Islet precursor cell (in vitro differentiated cells): ENCODE results near the gene NTF3.

Experiments
- DNase-seq: peaks from one replicate; pipeline ENCODE4 v3.0.0-alpha.2; 2018

The NTF3 gene

DNA sequence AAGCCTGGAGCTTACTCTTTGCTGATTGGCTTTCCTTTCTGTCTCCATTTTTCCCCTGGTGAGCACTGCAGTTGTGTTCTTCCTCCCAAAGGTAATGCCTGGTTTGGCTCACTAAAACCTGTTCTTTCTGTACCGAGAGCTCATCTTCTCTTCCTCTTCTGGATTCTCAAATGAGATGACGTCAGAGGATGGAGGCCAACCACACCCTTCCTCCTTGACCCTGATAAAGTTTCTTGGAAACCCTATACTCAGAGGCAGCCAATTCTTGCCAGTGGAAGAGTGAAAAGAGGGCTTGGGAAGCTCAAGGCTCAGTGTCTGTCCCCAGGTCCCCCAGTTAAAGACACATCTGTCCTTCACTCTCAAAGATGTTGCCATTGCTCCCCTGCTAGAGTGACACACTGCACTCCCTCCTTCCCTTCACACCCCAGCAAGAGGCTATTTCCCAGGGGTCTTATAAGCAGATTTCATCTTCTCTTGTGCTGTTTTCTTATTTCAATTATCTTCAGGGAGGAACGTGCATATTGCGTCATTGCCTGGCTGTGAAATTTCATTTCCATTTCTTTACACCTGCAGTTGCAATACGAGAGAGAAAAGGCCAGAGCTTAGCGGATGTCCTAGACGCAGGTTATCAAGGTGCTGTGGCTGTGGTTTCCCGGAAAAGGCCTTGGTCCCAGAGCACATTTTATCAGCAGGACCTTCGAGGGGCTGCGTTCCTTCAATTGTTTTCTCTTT lies 27.3 kb downstream of the NTF3 start:
- DNase-seq: no peak

- no peak for DNase-seq
Measured at GRCh38 chr12:5460817-5461216, 28.9 kb downstream of the NTF3 start.

DNA sequence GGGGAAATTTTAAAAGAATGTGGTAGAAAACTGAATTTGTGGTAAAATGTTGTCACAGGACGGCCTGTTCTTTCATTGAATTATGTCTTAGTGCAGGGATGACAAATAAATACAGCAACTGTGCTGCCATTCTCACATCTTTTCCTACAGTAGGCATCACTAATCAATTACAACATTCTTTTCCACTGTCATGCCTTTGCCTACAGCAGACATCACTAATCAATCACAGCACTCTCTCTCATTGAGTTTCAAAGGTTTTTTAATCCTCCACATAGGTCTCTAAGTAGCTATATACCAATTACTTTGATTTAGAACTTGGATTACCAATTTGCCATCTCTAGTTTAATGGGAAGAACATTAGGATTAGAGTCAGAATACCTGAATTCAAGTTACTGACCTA lies 30.1 kb downstream of the NTF3 start:
- no peak for DNase-seq

- no peak for DNase-seq
Measured at GRCh38 chr12:5464096-5464495, 32.2 kb downstream of the NTF3 start.

GRCh38 chr12:5465384-5465783 lies 33.5 kb downstream of the NTF3 start:
- DNase-seq: no peak

- DNase-seq: no peak
Measured at GRCh38 chr12:5466521-5466960, 34.6 kb downstream of the NTF3 start.

DNA sequence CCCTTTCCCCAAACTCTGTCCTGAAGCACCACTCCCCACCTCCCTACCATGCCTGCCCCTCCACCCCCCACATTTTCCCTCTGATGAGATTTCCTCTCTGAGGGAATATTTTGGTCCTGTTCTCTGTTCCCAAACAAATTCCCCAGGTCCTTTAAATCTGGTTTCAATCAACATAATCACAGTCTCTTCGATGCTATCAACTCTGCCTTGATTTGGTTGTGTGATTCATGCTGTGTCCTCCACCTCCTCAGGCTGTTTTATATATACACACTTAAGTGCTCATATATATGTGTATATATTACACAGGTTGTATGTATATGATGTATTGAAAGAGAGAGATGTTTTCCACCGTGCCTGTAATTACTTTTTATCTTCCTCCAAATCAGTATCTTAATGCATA lies 36.0 kb downstream of the NTF3 start:
- DNase-seq: no peak

DNA sequence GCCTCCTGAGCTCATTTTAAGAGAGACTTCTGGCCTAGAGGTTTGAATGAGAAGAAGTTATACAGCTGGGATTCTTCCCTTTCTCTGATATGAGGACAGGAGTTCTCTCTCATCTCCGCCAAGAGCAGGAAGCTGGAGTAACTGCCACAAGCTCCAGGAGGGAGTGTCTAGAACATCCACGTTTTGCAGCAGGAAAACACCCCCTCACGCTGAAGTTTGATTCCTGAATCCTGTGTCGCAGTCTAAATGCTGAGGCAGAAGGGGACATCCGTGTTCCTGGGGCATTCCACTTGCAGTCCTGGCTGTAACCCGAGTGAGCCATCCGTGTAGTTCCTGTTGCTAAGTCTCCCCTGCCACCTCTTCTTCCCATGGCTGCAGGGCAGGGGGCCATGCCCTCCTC lies 38.3 kb downstream of the NTF3 start:
- DNase-seq: no peak

DNA sequence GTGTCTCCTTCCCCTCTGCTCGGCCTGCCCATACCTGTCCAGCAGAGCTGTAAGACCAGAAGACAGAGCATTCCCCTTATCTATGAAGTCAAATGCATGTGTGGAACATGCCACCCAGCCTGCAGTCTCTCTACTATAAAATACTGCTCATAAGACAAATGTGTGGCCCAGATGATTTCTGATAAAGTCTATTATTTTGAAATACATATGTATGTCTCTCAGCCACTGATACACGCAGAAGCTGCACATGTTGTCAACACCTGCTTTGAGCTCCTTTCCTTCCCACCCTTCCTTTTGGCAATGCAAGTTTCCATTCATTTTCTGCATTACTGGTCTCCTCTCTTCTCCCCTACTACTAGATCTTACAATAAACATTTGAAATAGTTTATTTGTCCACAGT lies 38.8 kb downstream of the NTF3 start:
- no peak for DNase-seq

- DNase-seq: peak; percentile 49
Measured at GRCh38 chr12:5473076-5473782, 41.3 kb downstream of the NTF3 start.

DNA sequence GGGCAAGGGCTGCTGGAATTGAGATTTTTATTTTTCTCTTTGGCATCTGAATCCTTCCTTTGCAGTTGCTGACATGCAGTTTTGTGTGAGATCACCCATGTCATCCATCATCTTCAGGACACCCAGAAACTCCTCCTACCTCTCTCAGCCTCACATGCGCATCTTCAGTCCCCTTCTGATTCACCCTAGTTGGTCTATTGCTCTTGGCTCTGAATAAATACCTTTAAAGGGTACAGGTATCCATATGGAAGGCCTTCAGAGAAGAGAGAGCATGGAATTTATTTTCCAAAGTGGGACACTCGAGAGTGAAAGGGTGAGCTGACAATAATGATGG lies 41.8 kb downstream of the NTF3 start:
- DNase-seq: no peak

DNA sequence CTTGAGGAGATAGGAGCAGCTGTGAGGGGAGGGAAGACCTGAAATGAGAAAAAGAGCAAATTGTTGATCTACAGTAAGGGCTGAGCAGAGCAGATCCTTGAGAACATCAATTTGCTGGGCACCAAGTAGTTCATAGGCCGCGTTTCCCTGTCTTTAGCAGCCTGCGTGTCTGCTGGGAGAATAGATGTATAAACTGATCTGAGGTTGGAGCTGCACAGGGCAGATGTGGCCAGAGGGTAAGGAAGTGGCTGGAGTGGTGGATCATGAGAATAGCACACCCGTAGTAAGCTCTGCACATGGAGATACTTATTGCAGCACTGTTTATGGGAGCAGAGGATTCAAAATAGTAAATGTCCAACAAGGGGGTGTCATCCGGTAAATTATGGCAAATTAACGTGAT lies 44.4 kb downstream of the NTF3 start:
- DNase-seq: no peak

DNA sequence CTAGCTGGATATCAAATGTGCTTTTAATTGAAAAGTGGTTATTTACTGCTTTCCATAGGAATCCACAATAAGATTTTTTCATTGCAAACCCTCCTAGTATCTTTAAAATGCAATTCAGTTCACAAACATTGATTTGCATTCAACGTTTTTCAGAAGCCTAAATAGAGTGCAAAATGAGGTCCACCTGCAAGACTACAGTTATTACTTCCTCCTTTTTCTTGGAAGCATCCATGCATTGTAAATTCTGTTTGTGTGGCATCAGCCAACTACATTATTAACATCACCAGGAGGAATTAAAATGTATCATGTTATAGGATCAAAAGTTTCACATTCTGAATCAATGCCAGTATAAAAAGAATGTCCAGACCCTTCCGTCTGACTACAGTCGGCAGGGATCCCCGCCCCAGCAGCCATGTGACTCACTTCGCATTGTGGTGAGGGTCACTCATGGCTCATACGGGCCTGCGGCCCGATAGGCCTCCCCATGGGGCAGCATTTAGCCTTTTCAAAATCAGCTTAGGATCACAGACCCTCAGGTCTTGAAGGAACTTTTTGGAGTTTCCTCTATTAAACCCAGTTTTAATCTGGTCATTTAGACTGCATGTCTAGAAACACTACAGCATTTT lies 46.3 kb downstream of the NTF3 start:
- DNase-seq: no peak

- DNase-seq: no peak
Measured at GRCh38 chr12:5479761-5480160, 47.9 kb downstream of the NTF3 start.

- DNase-seq: peak; percentile 77
Measured at GRCh38 chr12:5480218-5480937, 48.5 kb downstream of the NTF3 start.

DNA sequence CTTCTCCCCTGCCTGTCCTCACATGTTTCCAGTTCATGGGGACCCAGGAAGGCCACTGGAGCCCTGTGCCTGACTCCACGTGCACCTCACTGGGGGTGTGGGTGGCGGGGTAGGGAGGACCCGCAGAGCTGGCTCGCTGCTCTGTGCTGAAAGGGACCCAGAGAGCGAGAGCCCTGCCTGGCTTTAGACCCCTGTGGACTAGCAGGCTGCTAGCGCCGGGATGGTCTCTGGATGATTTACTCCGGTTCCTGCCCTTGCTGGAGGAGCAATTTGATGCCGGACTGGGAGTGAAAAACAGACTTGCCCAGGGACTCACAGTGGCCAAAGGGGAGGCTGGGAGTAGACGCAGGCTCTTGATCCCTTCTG lies 49.0 kb downstream of the NTF3 start:
- DNase-seq: no peak

- no peak for DNase-seq
Measured at GRCh38 chr12:5481645-5482044, 49.7 kb downstream of the NTF3 start.

- DNase-seq: no peak
Measured at GRCh38 chr12:5484426-5484825, 52.5 kb downstream of the NTF3 start.

DNA sequence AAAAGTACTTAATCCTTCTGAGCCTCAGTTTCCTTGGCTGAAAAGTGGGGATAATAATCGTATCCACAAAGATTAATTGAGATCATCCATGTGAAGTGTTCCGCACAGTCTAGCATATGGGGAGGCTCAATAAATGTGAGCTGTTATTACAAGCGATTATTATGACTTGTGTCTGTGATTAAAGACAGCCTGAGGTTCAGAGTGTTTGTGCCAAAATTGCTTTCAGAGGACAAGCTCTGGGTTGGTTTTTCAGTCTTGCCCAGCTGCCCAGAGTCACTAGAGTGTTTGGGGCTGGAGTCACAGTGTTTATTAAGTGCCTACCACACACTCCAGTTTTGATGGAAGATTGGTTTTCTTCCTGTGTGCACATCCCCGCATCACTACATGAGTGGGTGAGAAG lies 53.5 kb downstream of the NTF3 start:
- no peak for DNase-seq

DNA sequence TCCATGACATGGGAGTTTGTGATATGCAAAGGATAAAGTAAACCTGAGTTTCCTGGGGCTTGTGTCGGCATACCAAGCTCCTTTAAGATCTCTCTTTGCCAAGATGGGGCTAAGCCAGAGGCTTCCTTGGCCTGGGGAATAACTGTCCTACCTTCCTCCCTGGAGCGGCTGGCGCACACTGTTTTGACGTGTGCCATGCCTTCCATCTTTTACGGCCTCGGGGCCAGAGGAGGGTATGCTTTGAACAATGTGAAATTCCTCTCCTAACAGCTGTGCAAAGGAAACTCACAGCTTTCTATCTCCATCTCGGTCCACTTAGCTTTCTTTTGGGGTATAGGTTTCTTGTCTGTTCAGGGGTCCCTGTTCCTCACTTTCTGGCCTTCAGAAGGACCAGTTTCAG lies 55.2 kb downstream of the NTF3 start:
- no peak for DNase-seq

DNA sequence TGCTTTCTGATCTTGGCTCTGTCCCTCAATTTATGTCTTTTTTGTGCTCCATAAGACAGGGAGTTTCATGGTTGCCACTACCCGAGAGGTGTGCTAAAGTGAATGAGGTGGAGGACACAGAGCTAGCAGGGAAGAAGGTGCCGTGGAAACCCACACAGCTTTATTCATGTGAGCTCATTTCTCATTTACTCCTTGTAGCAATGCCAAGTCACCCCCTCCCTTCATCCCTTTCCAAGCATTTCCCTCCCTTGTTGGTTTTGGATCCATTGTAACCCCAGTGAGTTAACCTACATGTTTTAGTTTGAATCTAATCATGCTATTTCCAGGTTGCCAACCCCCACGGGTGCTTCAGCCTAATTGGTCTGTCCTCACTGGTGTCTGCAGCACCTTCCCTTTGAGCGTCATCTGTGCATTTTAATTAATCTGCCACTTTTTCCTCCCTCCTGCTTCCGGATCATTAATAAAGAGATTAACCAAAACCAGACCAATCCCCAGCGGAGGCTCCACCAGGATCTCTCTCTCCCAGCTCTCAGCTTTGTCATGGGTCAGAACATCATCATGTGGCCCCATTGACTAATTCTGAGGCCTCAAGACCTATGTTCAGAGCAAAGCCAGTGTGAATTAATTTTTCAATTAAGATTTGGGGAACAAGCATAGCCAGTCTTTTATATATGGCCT lies 56.2 kb downstream of the NTF3 start:
- DNase-seq: no peak

DNA sequence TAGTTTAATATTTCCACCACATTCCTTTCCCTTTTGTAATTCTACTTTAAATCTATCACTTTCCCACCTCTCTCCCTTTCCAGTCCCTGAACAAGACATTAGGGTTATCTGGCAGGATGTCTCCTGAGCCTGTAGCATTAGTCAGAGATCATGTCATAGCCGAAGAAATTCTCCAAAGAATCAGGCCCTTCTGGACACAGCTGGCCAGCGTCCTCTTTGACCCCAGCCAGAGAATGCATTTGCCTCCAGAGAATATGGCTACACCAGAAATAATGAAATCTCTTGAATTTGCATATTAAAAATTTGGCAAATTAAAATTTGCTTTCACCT lies 56.7 kb downstream of the NTF3 start:
- DNase-seq: no peak

- no peak for DNase-seq
Measured at GRCh38 chr12:5489017-5489416, 57.1 kb downstream of the NTF3 start.
